ENCODE data around the gene ROPN1L. TPM values are rescaled to one million over a fixed set of nuclear protein-coding genes. Genes with fewer than 3 reads are reported as not detected.
"Not testable (repeated sequence)": the region's sequence is repeated elsewhere in the genome, so short reads cannot be mapped to it uniquely, and the experiment has no call there.

Gene ROPN1L
- 3.2 and 3.6 TPM in 2 replicates for total RNA-seq (2014; rRNA removed; shearing (Covaris generic); ENCODE audit: low replicate concordance)

DNA sequence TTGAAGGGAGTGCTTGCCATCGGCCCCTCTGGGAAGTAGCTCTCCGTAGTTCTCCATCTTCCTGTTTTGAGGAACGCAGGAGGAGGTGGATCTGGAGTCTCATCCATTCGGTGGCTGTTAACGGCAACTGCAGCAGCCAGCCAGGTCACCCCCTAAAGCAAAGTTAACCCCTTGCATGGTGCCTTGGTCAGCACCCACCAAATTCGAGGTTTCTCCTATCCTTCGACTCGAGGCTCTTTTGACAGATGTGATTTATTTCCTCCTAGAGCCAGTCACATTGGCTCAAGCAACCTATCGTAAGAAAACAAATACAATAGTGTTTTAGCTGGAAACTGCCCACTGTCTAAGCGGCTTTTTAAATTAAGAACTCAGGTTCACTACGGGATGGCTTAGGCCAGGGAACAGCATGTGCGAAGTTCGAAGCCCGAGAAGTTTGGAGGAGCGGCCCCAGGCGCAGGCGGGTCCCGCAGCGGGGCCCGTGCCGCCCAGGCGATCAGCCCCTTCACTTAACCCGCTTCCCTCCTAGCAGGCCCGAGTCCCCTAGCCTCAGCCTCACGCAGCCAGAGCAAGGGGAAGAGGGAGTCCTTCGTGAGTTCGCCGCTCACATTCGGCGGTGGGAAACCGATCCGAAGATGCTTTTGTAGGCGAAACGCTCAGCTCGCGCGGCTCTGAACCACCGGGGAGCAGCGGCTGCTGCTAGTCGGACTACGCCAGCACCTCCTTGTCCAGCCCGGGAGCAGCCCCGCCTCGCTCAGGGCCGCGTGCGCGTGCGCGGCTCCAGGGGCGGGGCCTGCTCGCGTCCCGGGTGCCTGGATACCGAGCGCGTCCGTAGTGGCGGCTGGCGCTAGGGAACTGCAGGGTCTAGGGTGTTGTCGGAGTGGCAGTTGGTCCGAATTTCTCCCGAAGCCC lies at the start of gene ROPN1L:
Gene ROPN1L (plus strand): TSS at position 797 of the 909 bp plus-strand sequence. CDS start 289 bp downstream, outside the sequence.
- in situ Hi-C loops (cut with HindIII; ENCODE audit: low pct_unique_long_range_greater_than_20kb, low sequenced_read_pairs), result no loop called here
- peak; percentile 85 for DNase-seq (ENCODE audit: low read depth)

GRCh38 chr5:10392567-10393328 lies 48.9 kb upstream of the ROPN1L start:
- in situ Hi-C loops (cut with HindIII; ENCODE audit: low pct_unique_long_range_greater_than_20kb, low sequenced_read_pairs); DNase-seq (ENCODE audit: low read depth): not testable (repeated sequence)

- in situ Hi-C loops (cut with HindIII; ENCODE audit: low pct_unique_long_range_greater_than_20kb, low sequenced_read_pairs), result no loop called here
- DNase-seq (ENCODE audit: low read depth), result no peak
Observed at GRCh38 chr5:10393491-10393890, 48.2 kb upstream of the ROPN1L start.

DNA sequence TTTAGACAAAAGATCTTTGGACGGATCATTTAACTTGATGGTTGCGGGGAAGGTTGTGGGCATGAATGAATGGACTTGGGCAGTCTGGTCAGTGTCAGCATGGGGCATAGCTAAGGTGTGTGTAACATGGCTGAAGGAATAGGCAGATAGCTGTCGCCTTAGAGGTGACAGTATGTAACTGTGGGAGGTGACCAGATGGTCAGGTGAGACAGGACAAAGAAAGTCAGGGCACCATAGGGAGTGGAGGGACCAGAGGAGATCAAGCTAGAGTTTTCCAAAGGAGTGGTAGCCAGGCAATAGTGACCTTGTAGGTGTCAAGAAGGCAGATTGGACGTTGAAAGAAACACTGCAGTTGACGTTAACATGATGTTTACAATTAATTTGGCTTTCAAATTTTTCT lies 45.1 kb upstream of the ROPN1L start:
- no peak for DNase-seq (ENCODE audit: low read depth)
- in situ Hi-C loops (cut with HindIII; ENCODE audit: low pct_unique_long_range_greater_than_20kb, low sequenced_read_pairs), result no loop called here

DNA sequence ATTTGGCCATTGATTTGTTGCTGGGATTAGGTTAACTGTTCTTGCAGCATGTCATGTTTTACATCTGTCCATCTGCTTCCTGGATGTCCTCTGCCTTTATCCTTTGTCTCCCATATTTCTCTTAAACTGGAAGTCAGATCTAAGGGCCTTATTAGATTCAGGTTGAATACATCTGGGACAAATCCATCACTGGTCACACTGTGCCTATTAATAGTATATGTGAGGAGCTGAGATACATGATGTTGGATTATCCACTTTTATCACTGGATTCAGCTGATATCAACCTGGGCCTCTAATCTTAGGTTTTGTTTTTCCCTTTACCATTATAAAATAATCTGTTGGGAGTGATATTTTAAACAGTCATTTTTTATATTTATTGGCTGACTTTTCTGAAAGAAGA lies 41.8 kb upstream of the ROPN1L start:
- DNase-seq (ENCODE audit: low read depth), result no peak
- in situ Hi-C loops (cut with HindIII; ENCODE audit: low pct_unique_long_range_greater_than_20kb, low sequenced_read_pairs), result no loop called here

DNA sequence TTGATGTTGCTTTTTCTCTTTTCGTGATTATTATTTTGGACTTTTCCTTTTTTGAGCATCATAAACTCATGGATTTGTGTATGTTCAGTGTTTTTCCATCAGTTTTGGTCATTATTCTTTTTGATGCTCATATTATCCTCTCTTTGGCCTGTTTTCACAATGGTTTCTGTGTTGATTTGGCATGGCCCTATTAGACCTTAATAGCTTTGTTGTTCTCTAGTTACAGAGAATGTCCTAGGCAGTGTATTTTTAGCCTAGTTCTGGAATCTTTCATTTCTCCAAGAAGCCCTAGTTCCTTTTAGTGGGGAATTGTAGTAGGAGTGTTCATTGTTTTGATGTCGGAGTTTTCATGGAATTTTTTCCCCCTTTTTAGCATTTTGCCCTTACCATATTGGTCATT lies 41.3 kb upstream of the ROPN1L start:
- in situ Hi-C loops (cut with HindIII; ENCODE audit: low pct_unique_long_range_greater_than_20kb, low sequenced_read_pairs), result no loop called here
- no peak for DNase-seq (ENCODE audit: low read depth)

- DNase-seq (ENCODE audit: low read depth), result no peak
- in situ Hi-C loops (cut with HindIII; ENCODE audit: low pct_unique_long_range_greater_than_20kb, low sequenced_read_pairs), result no loop called here
Observed at GRCh38 chr5:10400831-10401230, 40.8 kb upstream of the ROPN1L start.

DNA sequence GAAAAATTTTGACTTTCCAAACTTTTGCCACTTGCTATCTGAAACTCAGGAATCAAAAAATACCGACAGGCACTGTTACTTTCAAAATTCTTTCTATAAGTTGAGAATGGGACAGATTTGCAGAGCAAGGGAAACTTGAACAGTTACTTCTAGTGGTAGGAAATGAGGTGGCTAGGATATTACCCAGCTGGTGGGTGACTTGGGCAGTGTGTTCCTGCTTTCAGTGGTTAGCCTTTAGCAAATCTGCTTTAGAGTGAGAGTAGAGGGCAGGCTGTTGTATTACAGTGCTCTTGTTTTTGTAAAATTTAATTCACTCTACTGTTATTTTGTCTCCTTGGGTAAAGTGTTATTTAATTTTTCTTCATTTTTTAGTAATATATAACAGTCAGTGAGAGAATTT lies 40.2 kb upstream of the ROPN1L start:
- in situ Hi-C loops (cut with HindIII; ENCODE audit: low pct_unique_long_range_greater_than_20kb, low sequenced_read_pairs), result no loop called here

GRCh38 chr5:10403829-10404228 lies 37.9 kb upstream of the ROPN1L start:
- in situ Hi-C loops (cut with HindIII; ENCODE audit: low pct_unique_long_range_greater_than_20kb, low sequenced_read_pairs), result no loop called here
- DNase-seq (ENCODE audit: low read depth), result no peak

More for the DNA sequence above, 40.2 kb upstream of the ROPN1L start:
- DNase-seq (ENCODE audit: low read depth), result no peak

DNA sequence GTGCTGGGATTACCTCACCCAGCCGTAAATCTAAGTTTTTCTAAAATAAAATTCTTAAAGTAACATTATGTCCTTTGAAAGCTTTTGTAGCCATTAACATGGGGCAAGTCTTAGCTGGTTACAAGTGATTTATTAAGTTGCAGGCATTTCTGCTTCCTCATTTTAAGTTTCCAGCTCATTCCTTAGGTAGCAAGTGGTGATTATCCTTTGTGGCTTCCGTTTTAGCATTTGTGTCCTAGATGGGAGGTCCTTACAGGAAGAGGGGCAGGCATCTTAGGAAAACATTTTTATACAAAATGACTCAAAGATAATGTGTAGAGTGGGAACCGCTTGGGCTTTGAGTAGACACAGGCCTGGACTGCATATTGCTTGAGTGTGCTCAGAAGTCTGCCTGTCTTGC lies 35.0 kb upstream of the ROPN1L start:
- in situ Hi-C loops (cut with HindIII; ENCODE audit: low pct_unique_long_range_greater_than_20kb, low sequenced_read_pairs), result no loop called here
- no peak for DNase-seq (ENCODE audit: low read depth)

GRCh38 chr5:10409504-10409903 lies 32.2 kb upstream of the ROPN1L start:
- in situ Hi-C loops (cut with HindIII; ENCODE audit: low pct_unique_long_range_greater_than_20kb, low sequenced_read_pairs), result no loop called here
- no peak for DNase-seq (ENCODE audit: low read depth)

GRCh38 chr5:10410662-10411061 lies 31.0 kb upstream of the ROPN1L start:
- in situ Hi-C loops (cut with HindIII; ENCODE audit: low pct_unique_long_range_greater_than_20kb, low sequenced_read_pairs), result no loop called here
- DNase-seq (ENCODE audit: low read depth), result no peak

GRCh38 chr5:10411336-10411735 lies 30.3 kb upstream of the ROPN1L start:
- in situ Hi-C loops (cut with HindIII; ENCODE audit: low pct_unique_long_range_greater_than_20kb, low sequenced_read_pairs), result no loop called here
- no peak for DNase-seq (ENCODE audit: low read depth)

DNA sequence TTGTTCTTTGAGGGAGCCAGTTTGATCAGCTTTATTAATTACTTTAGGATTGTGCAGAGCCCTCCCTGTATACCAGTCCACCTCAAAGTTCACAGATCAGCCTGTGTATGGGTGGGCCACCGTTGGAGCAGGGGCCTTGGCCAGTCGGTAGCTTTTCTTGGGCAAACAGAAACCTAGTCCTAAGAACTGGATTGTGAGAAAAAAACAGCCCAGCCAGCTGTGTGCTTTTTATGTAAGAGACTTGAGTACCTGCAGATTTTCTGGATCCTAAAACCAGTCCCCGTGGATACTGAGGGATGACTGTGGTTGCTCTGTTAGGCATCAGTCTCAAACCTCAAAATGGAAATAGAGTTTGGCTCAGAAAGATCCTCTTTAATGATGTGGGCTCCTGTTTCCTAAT lies 24.8 kb upstream of the ROPN1L start:
- in situ Hi-C loops (cut with HindIII; ENCODE audit: low pct_unique_long_range_greater_than_20kb, low sequenced_read_pairs), result no loop called here
- no peak for DNase-seq (ENCODE audit: low read depth)

- no peak for DNase-seq (ENCODE audit: low read depth)
- in situ Hi-C loops (cut with HindIII; ENCODE audit: low pct_unique_long_range_greater_than_20kb, low sequenced_read_pairs), result no loop called here
Observed at GRCh38 chr5:10418654-10419345, 22.9 kb upstream of the ROPN1L start.

DNA sequence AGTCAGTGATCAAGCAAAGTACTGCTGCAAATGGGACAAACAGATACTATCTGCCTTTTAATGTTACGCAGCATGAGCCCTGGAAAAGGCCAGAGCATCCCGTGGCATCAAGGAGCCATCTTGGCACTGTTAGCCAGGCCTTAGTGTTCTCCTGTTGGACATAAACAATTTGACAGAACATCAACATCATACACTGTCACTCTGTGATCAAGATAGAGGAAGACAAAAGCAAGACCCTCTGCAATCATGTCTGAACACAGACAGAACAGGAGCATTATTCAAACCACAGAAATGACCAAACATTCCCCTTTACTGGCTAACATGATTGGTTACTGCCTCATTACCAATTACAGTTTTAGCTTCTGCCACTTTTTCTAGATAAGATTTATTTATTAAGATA lies 21.2 kb upstream of the ROPN1L start:
- DNase-seq (ENCODE audit: low read depth), result no peak
- in situ Hi-C loops (cut with HindIII; ENCODE audit: low pct_unique_long_range_greater_than_20kb, low sequenced_read_pairs), result no loop called here

DNA sequence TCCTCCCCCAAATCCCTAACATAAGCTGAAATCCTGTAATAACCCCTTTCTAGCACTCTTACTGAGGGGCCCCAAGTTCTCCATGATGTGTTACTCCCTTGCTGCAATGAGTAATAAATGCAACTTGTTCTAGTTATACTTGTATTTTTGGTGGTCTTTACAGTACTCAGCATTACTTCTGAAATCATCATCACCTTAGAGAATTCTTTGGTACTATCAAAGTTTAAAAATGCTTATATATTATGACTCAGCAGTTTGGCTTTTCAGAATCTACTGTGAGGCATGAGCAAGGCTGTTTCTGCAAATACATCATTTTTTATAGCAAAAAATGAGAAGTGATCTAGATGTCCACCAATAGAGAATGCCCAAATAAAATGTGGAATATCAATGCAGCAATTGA lies 20.7 kb upstream of the ROPN1L start:
- DNase-seq (ENCODE audit: low read depth), result no peak
- in situ Hi-C loops (cut with HindIII; ENCODE audit: low pct_unique_long_range_greater_than_20kb, low sequenced_read_pairs), result no loop called here

- in situ Hi-C loops (cut with HindIII; ENCODE audit: low pct_unique_long_range_greater_than_20kb, low sequenced_read_pairs), result no loop called here
- DNase-seq (ENCODE audit: low read depth), result no peak
Observed at GRCh38 chr5:10421896-10422691, 19.6 kb upstream of the ROPN1L start.

Data from Caki2 (cell line).